ENCODE data around the gene ZNF174.

The ZNF174 gene

DNA sequence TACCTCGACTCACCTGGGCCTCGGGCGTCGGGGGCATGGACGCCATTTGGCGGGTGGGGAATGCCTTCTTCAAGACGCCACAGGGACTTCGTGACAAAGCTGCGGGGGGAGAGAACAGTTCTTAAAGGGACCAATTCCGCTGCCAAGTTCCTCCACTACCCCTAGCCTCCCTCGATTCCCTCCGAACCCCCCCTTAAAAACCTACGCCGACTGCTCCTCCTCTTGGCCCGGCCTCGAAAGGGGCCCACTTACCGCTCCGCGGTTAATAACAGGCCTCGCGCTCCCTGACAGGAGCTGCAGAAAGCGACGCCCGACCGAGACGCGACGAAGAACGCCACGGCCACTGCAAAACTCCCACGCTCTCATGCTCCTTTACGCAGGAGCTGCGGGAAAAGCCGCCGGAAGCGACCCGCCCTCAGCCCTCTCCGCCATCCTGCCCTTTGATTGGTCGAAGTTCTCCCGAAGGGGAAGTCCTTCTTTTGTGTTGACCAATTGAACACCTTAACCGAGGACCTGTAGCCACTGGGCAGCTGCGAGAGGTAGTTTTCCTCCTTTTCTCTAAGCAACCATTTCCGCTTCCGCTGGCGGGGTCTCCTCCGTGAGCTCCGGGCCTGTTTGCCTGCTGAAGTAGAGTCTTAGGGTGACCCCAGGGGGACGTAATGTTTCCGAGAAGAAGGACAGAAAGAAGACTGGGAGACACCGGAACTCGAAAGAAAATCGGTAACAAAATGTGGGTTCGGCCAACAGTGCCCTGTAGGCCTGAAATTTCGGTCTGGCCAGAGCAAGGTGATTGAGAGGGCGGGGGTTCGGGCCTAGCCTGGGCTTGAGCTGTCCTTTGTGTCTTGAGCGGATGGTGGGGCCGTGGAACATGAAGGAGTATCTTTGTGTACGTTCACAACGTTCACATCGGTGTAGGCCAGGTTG, 42.4 kb downstream of the ZNF174 start, which contains the start of the genes NAA60 and ZNF597:
Gene NAA60, plus strand, starts transcription at position 573 of the 924 bp plus-strand sequence. CDS start 32,548 bp downstream, outside the sequence.
Gene ZNF597, minus strand, starts transcription at position 397 of the 924 bp plus-strand sequence. Its CDS starts 351 bp downstream, at position 46.
- peak; percentile 95 for DNase-seq

DNA sequence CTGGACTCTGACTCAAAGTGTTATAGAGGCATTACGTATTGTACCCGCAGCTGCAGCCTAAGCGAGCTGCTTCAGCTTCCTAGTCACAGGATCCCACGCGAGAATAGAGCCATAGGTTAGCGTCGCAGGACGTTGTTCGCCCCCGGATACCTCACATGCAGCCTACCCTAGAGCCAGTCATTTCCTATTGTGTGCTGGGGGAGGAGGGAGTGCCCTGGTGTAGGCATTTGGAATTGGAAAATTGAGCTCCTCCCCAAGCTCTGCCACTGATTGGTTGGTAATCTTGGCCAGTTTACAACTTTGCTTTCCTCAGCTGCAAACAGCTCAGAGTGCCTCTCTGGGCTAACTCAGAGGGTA, 43.0 kb downstream of the ZNF174 start:
- peak; percentile 72 for DNase-seq

DNA sequence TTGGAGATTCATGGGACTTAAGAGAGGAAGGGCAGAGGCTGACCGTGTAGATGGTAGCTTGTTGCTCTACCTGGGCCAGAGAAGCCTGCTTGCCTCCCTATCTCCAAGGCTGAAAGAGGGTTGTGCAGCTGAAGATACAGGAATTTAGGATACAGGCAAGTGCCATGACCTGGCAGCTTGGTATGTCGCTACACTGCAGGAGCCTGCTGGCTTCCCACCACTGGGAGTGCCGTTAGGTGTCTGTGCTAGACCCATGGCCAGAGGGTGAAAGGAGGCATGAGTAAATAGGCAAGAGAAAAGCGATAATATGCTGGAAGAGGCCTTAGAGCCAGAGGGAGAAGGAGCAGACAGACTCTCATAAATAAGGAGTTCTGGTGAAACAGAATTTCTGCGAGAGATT, 53.1 kb downstream of the ZNF174 start:
- DNase-seq = no peak

DNA sequence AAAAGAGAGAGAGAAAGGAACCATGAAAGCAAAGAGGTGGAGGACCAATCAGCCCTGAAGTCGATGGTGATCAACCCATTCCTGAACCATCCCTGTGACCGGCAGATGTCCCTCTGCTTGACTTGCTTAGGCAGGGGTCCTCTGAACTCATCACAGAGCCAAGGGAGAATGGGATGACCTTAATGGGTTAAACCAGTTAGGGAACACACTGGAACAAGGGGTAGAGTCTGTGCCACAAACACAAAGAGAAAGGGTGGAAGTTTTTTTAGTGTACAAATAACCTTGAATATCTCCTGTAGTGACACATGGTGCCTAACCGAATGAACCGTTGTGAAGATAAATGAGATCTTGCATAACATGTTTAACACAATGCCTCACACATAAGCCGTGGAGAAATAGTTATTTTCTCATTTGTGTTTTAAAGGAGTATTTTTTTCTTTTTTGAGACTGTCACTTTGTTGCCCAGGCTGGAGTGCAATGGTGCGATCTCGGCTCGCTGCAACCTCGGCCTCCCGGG, 53.7 kb downstream of the ZNF174 start:
- no peak for DNase-seq

DNA sequence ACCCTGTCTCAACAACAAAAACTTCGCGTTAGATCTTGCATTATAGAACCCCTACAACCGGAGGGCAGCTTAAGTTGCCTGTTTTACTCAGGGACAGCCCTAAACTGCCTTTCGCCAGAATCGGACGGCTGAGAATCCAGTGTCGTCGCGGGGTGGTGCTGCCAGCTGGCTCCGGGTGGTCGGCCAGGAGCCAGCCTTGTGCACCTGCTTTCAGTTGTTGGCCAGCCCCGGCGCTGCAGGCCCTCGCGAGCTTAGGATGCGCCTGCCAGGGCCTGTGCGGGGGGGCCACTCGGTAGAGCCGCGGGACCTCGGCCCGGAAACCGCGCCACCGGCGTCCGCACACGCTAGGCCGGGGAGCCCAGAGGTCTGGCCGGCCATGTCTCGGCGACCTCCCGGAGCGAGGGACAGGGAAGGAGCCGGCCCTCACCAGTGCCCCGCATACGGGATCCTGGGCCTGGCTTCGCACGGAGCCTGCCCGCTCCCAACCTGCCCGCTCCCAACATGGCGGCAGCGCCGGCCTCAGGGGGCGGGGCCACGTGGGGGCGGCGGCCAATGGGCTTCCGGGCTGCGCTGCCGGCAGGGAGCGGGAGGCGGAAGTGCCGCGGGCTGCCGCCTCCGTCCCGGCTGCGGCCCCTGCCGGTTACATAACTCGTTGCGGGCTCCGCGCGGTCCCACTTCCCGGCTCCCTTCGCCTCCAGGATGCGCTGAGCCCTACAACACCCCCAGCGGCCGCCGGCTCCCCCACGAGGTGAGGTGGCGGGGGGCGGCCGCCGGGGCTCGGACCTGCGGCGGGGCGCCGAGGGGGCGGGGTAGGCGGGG, 56.6 kb downstream of the ZNF174 start:
- peak; percentile 89 for DNase-seq

DNA sequence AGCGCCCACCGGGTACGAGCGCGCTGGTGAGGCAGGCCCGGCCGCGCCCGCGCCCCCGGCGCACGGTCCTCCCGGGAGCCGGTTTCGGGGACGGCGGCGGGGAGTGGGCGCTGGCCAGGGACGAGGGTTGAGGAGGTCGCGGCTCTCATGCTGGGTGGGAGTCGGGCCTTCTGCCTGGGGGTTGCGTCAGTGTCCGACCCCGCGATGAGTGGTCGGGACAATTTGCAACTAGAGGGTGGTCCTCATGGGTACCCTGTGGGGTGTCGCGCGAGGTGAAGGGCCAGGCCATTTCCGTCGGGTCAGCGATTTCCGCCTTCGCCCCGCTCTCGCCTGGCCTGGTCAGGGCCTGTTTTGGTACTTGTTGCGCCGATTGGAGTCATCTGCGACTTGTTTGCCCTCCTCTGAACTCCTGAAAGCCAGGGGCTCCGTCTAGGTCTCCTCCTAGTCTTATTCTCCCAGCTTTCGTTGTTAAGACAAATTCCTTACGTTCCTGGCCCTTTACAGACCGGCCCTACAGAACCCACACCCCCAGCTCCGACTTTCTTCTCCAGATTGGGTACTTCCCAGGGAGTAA, 57.4 kb downstream of the ZNF174 start:
- peak; percentile 18 for DNase-seq

DNA sequence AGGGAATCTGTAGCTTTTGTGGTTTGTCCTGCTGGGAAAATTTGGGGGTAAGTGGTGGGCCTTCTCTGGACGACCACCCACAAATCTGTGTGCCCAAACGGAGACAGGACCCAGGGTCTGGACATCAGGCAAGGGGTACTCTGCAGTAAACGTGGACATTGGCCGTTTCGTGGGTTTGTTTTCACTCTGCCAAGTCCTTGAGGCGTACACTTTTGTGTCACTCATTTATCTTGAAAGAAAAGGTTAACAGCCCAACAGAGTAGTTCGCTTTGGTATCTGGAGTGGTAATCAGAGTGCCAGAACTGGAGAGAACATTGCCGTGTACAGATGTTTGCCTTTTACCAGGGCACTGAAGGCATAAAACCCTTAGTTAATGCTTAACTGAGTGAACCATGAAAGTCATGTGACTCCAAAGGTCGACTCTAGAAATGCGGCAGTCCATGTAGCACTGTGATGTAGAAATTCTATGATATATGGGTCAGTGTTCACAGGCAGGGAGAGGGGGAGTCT, 57.9 kb downstream of the ZNF174 start:
- peak; percentile 66 for DNase-seq
